ES-I3 (cell line): ENCODE data around the gene RET.

Source experiments
- H3K36me3 ChIP-seq: 2 replicates; pipeline ENCODE4 v1.6.1; 2013; ENCODE audit warnings: mild to moderate bottlenecking, low read length, control low read depth, moderate library complexity; ENCODE audit not compliant: insufficient read depth
- H3K4me1 ChIP-seq: 2 replicates; pipeline ENCODE4 v1.6.1; 2013; ENCODE audit warnings: mild to moderate bottlenecking, control low read depth, low read length; ENCODE audit not compliant: insufficient read depth
- H3K9ac ChIP-seq: 2 replicates; pipeline ENCODE4 v1.6.1; 2013; ENCODE audit warnings: low read depth, mild to moderate bottlenecking, low read length, moderate library complexity
- H3K9me3 ChIP-seq: 2 replicates; pipeline ENCODE4 v1.6.1; 2013; ENCODE audit warnings: mild to moderate bottlenecking, low read length, moderate library complexity; ENCODE audit not compliant: control insufficient read depth, insufficient read depth

RET gene

DNA sequence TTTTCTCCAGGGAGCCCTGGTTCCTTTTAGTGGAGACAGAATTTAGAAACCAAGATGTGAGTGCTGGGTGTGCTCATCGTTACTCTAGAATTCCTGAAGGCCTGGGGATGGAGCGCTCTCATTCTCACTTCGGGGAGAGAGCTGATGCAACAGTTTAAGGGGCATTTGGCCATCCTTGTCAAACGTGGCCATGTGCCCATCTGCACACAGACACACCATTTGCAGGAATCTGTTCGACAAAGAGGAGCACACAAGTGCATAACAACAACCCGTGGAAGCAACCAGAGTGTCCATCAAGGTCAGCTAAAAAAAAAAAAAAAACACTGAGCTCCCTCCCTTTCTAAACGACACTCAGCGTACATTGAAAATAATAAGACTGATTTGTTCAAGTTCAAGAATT lies 23.0 kb upstream of the RET start:
- Histone ChIP-seq H3K36me3 (no peaks in the 10 kb centered on the region), H3K9me3 (no peaks in the 10 kb centered on the region), H3K4me1 (no peaks in the 10 kb centered on the region), H3K9ac (no peak overlapping the region)

- Histone ChIP-seq H3K36me3 (no peaks in the 10 kb centered on the region), H3K4me1 (no peaks in the 10 kb centered on the region), H3K9ac (no peak overlapping the region), H3K9me3 (no peaks in the 10 kb centered on the region)
Measured at GRCh38 chr10:43054593-43054992, 22.3 kb upstream of the RET start.

- Histone ChIP-seq H3K9me3 (no peaks in the 10 kb centered on the region), H3K36me3 (no peaks in the 10 kb centered on the region), H3K4me1 (no peaks in the 10 kb centered on the region), H3K9ac (no peak overlapping the region)
Measured at GRCh38 chr10:43055217-43055616, 21.7 kb upstream of the RET start.

GRCh38 chr10:43055991-43056567 lies 20.8 kb upstream of the RET start:
- Histone ChIP-seq H3K36me3 (no peaks in the 10 kb centered on the region), H3K4me1 (no peaks in the 10 kb centered on the region), H3K9me3 (no peaks in the 10 kb centered on the region), H3K9ac (no peak overlapping the region)

DNA sequence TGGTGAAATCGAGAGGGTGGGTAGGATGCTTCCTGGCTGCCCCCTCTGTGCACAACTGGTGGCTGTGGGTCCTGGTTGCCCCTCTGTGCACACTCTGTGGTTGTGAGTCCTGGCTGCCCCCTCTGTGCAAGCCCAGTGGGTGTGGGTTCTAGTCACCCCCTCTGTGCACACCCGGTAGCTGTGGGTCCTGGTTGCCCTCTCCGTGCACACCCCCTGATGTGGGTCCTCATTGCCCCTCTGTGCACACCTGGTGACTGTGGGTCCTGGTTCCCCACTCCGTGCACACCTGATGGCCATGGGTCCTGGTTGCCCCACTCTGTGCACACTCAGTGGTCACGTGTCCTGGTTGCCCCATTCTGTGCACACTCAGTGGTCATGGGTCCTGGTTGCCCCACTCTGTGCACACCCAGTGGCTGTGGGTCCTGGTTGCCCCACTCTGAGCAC lies 20.3 kb upstream of the RET start:
- no peak overlapping the region for H3K9ac ChIP-seq
- no peaks in the 10 kb centered on the region for H3K36me3 ChIP-seq
- no peaks in the 10 kb centered on the region for H3K9me3 ChIP-seq
- no peaks in the 10 kb centered on the region for H3K4me1 ChIP-seq

- Histone ChIP-seq H3K36me3 (no peaks in the 10 kb centered on the region), H3K4me1 (no peaks in the 10 kb centered on the region), H3K9ac (no peak overlapping the region), H3K9me3 (no peaks in the 10 kb centered on the region)
Measured at GRCh38 chr10:43057231-43057711, 19.6 kb upstream of the RET start.

GRCh38 chr10:43057831-43058340 lies 19.0 kb upstream of the RET start:
- Histone ChIP-seq H3K4me1 (no peaks in the 10 kb centered on the region), H3K9me3 (no peaks in the 10 kb centered on the region), H3K9ac (no peak overlapping the region), H3K36me3 (no peaks in the 10 kb centered on the region)

- H3K4me1 ChIP-seq = no peaks in the 10 kb centered on the region
- H3K9ac ChIP-seq = no peak overlapping the region
- no peaks in the 10 kb centered on the region for H3K36me3 ChIP-seq
- H3K9me3 ChIP-seq = no peaks in the 10 kb centered on the region
Measured at GRCh38 chr10:43058716-43059335, 18.0 kb upstream of the RET start.

DNA sequence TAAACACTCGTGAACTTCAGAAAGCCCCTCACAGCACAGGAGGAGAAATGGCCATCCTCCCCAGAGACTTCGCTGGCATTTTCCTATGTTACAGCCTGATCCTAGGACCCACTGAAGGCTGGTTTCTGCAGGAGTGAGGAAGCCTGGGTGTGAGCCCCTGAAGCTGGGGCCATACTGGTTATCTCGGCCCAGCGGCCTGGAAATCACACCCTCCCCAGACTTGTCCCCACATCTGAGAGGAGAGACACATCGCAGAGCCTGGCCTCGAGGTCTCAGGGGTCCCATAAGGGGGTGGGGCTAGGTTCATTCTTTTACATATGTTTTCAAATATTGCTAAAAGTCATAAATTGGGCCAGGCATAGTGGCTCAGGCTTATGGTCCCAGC lies 17.5 kb upstream of the RET start:
- Histone ChIP-seq H3K9me3 (no peaks in the 10 kb centered on the region), H3K9ac (no peak overlapping the region), H3K4me1 (no peaks in the 10 kb centered on the region), H3K36me3 (no peaks in the 10 kb centered on the region)

DNA sequence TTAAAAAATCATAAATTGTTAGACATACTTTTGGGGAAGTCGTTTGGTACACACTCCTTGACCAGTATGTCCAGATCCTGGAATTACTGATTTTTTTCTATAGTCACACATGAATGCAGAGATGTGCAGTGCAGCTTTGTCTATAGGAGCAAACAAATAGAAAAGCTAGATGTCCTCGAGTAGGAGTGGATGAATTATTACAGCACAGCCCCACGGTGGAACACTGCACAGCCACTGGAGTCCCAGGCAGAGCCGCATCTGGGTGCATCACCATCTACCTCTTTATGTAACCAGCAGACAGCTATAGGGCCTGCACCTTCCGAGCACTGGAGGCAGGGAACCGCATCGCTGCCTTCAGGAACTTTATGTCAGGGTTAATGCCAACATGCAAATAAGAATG lies 17.0 kb upstream of the RET start:
- no peaks in the 10 kb centered on the region for H3K4me1 ChIP-seq
- no peaks in the 10 kb centered on the region for H3K36me3 ChIP-seq
- H3K9me3 ChIP-seq = no peaks in the 10 kb centered on the region
- H3K9ac ChIP-seq = no peak overlapping the region

DNA sequence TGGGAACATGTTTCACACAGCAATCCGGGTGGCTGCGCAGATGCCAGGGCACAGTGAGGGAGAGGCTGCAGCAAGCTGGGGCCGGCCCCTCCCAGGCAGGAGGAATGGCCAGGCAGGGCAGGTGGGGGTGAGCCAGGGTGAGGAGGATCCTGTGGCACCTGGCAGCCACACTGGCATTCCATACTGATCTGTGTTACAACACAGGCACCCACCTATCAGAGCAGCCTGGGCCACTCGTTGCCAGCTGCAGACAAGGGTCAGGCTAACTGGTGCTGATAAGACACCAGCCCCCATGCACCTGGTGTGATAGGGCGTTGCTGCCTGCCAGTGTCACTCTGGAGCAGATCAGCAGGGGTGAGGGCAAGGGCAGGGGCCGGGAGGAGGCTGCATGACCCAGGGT lies 16.6 kb upstream of the RET start:
- H3K9ac ChIP-seq = no peak overlapping the region
- no peaks in the 10 kb centered on the region for H3K36me3 ChIP-seq
- no peaks in the 10 kb centered on the region for H3K9me3 ChIP-seq
- no peaks in the 10 kb centered on the region for H3K4me1 ChIP-seq

GRCh38 chr10:43061331-43061730 lies 15.5 kb upstream of the RET start:
- Histone ChIP-seq H3K9me3 (no peaks in the 10 kb centered on the region), H3K36me3 (no peaks in the 10 kb centered on the region), H3K4me1 (no peaks in the 10 kb centered on the region), H3K9ac (no peak overlapping the region)

- no peaks in the 10 kb centered on the region for H3K9me3 ChIP-seq
- H3K4me1 ChIP-seq = no peaks in the 10 kb centered on the region
- H3K9ac ChIP-seq = no peak overlapping the region
- no peaks in the 10 kb centered on the region for H3K36me3 ChIP-seq
Measured at GRCh38 chr10:43061760-43062159, 15.1 kb upstream of the RET start.

GRCh38 chr10:43062402-43063160 lies 14.3 kb upstream of the RET start:
- Histone ChIP-seq H3K4me1 (no peaks in the 10 kb centered on the region), H3K9me3 (no peaks in the 10 kb centered on the region), H3K9ac (no peak overlapping the region), H3K36me3 (no peaks in the 10 kb centered on the region)
